HepG2 (cell line): ENCODE data around the gene POLR3E. TPM values are rescaled to one million over a fixed set of nuclear protein-coding genes. Genes with fewer than 3 reads are reported as not detected.

Source experiments
- CHD4 ChIP-seq: fragments of 200-600 bp; sonication (generic); IDR thresholded peaks from 2 replicates; pipeline ENCODE4 v1.7.0; 2017; ENCODE audit warnings: mild to moderate bottlenecking, low read length, borderline replicate concordance
- FOXO1 ChIP-seq: sonication (generic); formaldehyde crosslinking; IDR thresholded peaks from 2 replicates; pipeline ENCODE4 v1.4.0; 2020; ENCODE audit warnings: missing genetic modification reagents
- SETDB1 ChIP-seq: sonication (generic); formaldehyde crosslinking; IDR thresholded peaks from 2 replicates; pipeline ENCODE4 v1.5.1; 2020; ENCODE audit warnings: missing genetic modification reagents, mild to moderate bottlenecking, borderline replicate concordance
- SNAPC2 ChIP-seq: sonication (generic); formaldehyde crosslinking; IDR thresholded peaks from 2 replicates; pipeline ENCODE4 v1.8.1; 2022; ENCODE audit warnings: mild to moderate bottlenecking, missing genetic modification reagents
- XRCC5 ChIP-seq: fragments of 200-400 bp; formaldehyde crosslinking; optimal IDR thresholded peaks from 2 replicates; pipeline ENCODE3; 2017; ENCODE audit warnings: mild to moderate bottlenecking, low read length
- ZBTB37 ChIP-seq: sonication (generic); formaldehyde crosslinking; IDR thresholded peaks from 2 replicates; pipeline ENCODE4 v1.4.0; 2020; ENCODE audit warnings: mild to moderate bottlenecking, missing genetic modification reagents
- ZC3H4 ChIP-seq: sonication (generic); formaldehyde crosslinking; IDR thresholded peaks from 2 replicates; pipeline ENCODE4 v1.4.0; 2020; ENCODE audit warnings: missing genetic modification reagents, borderline replicate concordance
- ZFP90 ChIP-seq: sonication (generic); formaldehyde crosslinking; IDR thresholded peaks from 2 replicates; pipeline ENCODE4 v1.8.0; 2022; ENCODE audit warnings: missing genetic modification reagents, mild to moderate bottlenecking, inconsistent platforms, borderline replicate concordance
- ZNF101 ChIP-seq: sonication (generic); formaldehyde crosslinking; IDR thresholded peaks from 2 replicates; pipeline ENCODE4 v1.4.0; 2020; ENCODE audit warnings: mild to moderate bottlenecking, low read depth, missing genetic modification reagents, borderline replicate concordance
- ZNF407 ChIP-seq: sonication (generic); formaldehyde crosslinking; IDR thresholded peaks from one replicate; pipeline ENCODE4 v1.5.1; 2020; ENCODE audit warnings: mild to moderate bottlenecking, missing genetic modification reagents; ENCODE audit errors: not compliant biosample characterization
- ZNF781 ChIP-seq: sonication (generic); formaldehyde crosslinking; IDR thresholded peaks from 2 replicates; pipeline ENCODE4 v1.5.1; 2020; ENCODE audit warnings: borderline replicate concordance, mild to moderate bottlenecking, missing genetic modification reagents; ENCODE audit errors: not compliant biosample characterization
- polyA plus RNA-seq, 8 experiments: library from polyadenylated mRNA; depleted of rRNA in 3 of 8; stranded (reverse) in 7 of 8; unstranded in 1 of 8; fragments of >200 nt; fragmentation: Illumina TruSeq in 4 of 8; extraction: Trizol in 4 of 8; gene quantifications; 2 replicates each; pipeline versions ENCODE4 v1.2.1 to v1.2.3, GENCODE V29; 2011 to 2016; ENCODE audit warnings: low read depth in 4 of 8, missing spikeins in 1 of 8, mixed read lengths in 1 of 8; ENCODE audit not compliant: insufficient read depth in 1 of 8
- total RNA-seq, 5 experiments: library from RNA; depleted of rRNA; stranded (reverse); fragments of >200 nt; fragmentation: Illumina TruSeq; extraction: Trizol; gene quantifications; 2 replicates each; pipeline ENCODE4 v1.2.3, GENCODE V29; 2016; ENCODE audit warnings: low read depth in 1 of 5
- TF ChIP-seq, protein P1 (sequence below): sonication (generic); formaldehyde crosslinking; IDR thresholded peaks from 2 replicates; pipeline ENCODE4 v1.4.0; 2020; ENCODE audit warnings: low read depth, mild to moderate bottlenecking, missing genetic modification reagents
- TF ChIP-seq, protein P2 (sequence below): sonication (generic); formaldehyde crosslinking; IDR thresholded peaks from 2 replicates; pipeline ENCODE4 v1.5.0; 2020; ENCODE audit warnings: mild to moderate bottlenecking, missing genetic modification reagents, moderate library complexity

POLR3E gene
- total and polyA plus RNA-seq, 2 of the 13 experiments (the other 11 are each of a cell fraction or from before 2014, with no cell fraction given): 135 to 262 TPM

GRCh38 chr16:22318690-22319358 lies 21.6 kb downstream of the POLR3E start (continued):
- TF ChIP-seq ZNF407 (CRISPR knock-in tag) (no peak), SNAPC2 (CRISPR knock-in tag) (no peak), ZC3H4 (no peak), XRCC5 (peak; percentile 76), SETDB1 (CRISPR knock-in tag) (no peak), ZFP90 (CRISPR knock-in tag) (no peak), ZNF101 (no peak), CHD4 (no peak), ZBTB37 (CRISPR knock-in tag) (no peak), ZNF781 (CRISPR knock-in tag) (no peak), FOXO1 (no peak)
- TF ChIP-seq, protein P1, sequence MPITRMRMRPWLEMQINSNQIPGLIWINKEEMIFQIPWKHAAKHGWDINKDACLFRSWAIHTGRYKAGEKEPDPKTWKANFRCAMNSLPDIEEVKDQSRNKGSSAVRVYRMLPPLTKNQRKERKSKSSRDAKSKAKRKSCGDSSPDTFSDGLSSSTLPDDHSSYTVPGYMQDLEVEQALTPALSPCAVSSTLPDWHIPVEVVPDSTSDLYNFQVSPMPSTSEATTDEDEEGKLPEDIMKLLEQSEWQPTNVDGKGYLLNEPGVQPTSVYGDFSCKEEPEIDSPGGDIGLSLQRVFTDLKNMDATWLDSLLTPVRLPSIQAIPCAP (CRISPR knock-in tag): no peak
- TF ChIP-seq, protein P2, sequence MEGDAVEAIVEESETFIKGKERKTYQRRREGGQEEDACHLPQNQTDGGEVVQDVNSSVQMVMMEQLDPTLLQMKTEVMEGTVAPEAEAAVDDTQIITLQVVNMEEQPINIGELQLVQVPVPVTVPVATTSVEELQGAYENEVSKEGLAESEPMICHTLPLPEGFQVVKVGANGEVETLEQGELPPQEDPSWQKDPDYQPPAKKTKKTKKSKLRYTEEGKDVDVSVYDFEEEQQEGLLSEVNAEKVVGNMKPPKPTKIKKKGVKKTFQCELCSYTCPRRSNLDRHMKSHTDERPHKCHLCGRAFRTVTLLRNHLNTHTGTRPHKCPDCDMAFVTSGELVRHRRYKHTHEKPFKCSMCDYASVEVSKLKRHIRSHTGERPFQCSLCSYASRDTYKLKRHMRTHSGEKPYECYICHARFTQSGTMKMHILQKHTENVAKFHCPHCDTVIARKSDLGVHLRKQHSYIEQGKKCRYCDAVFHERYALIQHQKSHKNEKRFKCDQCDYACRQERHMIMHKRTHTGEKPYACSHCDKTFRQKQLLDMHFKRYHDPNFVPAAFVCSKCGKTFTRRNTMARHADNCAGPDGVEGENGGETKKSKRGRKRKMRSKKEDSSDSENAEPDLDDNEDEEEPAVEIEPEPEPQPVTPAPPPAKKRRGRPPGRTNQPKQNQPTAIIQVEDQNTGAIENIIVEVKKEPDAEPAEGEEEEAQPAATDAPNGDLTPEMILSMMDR (CRISPR knock-in tag): peak; percentile 73
